ENCODE results near the gene NSD2. TPM values are rescaled to one million over a fixed set of nuclear protein-coding genes. Genes with fewer than 3 reads are reported as not detected.

NSD2 gene
- total RNA-seq, 1 donor from 2014 or later, result 66.4 TPM

GRCh38 chr4:1948232-1948631, 77.0 kb downstream of the NSD2 start:
- Mint-ChIP-seq H3K4me3 (ENCODE audit: unreplicated experiment) (no peak overlapping the region), H3K9me3 (ENCODE audit: unreplicated experiment) (no peaks in the 10 kb centered on the region), H3K36me3 (ENCODE audit: unreplicated experiment) (peaks cover 18% of the 10 kb centered on the region), H3K27ac (ENCODE audit: unreplicated experiment) (no peak overlapping the region), H3K4me1 (ENCODE audit: unreplicated experiment) (no peaks in the 10 kb centered on the region), H3K27me3 (ENCODE audit: unreplicated experiment) (no peaks in the 10 kb centered on the region)
- no peak for TF ChIP-seq CTCF (IDR thresholded peaks at IDR 0.05)
- DNase-seq (ENCODE audit: extremely low spot score, unreplicated experiment), result no peak

GRCh38 chr4:1948892-1949436, 77.8 kb downstream of the NSD2 start:
- Mint-ChIP-seq H3K27me3 (ENCODE audit: unreplicated experiment) (no peaks in the 10 kb centered on the region), H3K36me3 (ENCODE audit: unreplicated experiment) (peaks cover 16% of the 10 kb centered on the region), H3K27ac (ENCODE audit: unreplicated experiment) (no peak overlapping the region), H3K4me3 (ENCODE audit: unreplicated experiment) (no peak overlapping the region), H3K9me3 (ENCODE audit: unreplicated experiment) (no peaks in the 10 kb centered on the region), H3K4me1 (ENCODE audit: unreplicated experiment) (no peaks in the 10 kb centered on the region)
- TF ChIP-seq CTCF (IDR thresholded peaks at IDR 0.05), result no peak
- DNase-seq (ENCODE audit: extremely low spot score, unreplicated experiment), result no peak

GRCh38 chr4:1950369-1950768, 79.2 kb downstream of the NSD2 start:
- H3K27ac Mint-ChIP-seq (ENCODE audit: unreplicated experiment), result no peak overlapping the region
- H3K4me1 Mint-ChIP-seq (ENCODE audit: unreplicated experiment), result no peaks in the 10 kb centered on the region
- H3K27me3 Mint-ChIP-seq (ENCODE audit: unreplicated experiment), result no peaks in the 10 kb centered on the region
- DNase-seq (ENCODE audit: extremely low spot score, unreplicated experiment), result no peak
- no peak overlapping the region for H3K4me3 Mint-ChIP-seq (ENCODE audit: unreplicated experiment)
- no peak for TF ChIP-seq CTCF (IDR thresholded peaks at IDR 0.05)
- H3K36me3 Mint-ChIP-seq (ENCODE audit: unreplicated experiment), result peaks cover 19% of the 10 kb centered on the region
- H3K9me3 Mint-ChIP-seq (ENCODE audit: unreplicated experiment), result no peaks in the 10 kb centered on the region

GRCh38 chr4:1952058-1952700, 81.0 kb downstream of the NSD2 start:
- no peaks in the 10 kb centered on the region for H3K27me3 Mint-ChIP-seq (ENCODE audit: unreplicated experiment)

More at GRCh38 chr4:1952058-1952700, 81.0 kb downstream of the NSD2 start:
- TF ChIP-seq CTCF (IDR thresholded peaks at IDR 0.05), result no peak
- Mint-ChIP-seq H3K27ac (ENCODE audit: unreplicated experiment) (no peak overlapping the region), H3K9me3 (ENCODE audit: unreplicated experiment) (no peaks in the 10 kb centered on the region), H3K36me3 (ENCODE audit: unreplicated experiment) (peaks cover 28% of the 10 kb centered on the region), H3K4me1 (ENCODE audit: unreplicated experiment) (no peaks in the 10 kb centered on the region), H3K4me3 (ENCODE audit: unreplicated experiment) (no peak overlapping the region)
- no peak for DNase-seq (ENCODE audit: extremely low spot score, unreplicated experiment)
